GM19328 (cell line): ENCODE data around the gene MPEG1.

Experiments used
- ATAC-seq: cut with Tn5 transposase; IDR thresholded peaks from one replicate; pipeline ENCODE4 v1.9.1; 2021; ENCODE audit warnings: mild to moderate bottlenecking, moderate library complexity; ENCODE audit not compliant: unreplicated experiment

The MPEG1 gene

DNA sequence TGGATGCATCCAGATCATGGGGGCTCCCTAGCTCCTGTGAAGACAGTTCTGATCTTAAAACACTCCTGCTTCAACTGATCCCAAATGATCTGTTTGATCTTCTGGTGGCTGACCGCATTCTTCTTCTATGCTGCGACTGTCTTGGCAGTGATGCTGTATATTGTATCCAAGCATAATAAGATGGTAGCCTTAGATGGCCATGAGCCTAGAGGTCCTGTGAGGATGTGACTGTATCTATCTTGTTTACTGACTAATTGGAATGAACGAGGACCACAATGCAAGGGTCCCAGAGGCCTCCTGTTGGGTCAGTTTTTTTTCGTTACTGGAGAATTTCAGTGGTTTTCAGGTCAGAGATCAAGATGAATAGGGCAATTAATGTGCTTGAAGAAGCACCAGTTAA lies 7.1 kb upstream of the MPEG1 start:
- ATAC-seq = no peak

DNA sequence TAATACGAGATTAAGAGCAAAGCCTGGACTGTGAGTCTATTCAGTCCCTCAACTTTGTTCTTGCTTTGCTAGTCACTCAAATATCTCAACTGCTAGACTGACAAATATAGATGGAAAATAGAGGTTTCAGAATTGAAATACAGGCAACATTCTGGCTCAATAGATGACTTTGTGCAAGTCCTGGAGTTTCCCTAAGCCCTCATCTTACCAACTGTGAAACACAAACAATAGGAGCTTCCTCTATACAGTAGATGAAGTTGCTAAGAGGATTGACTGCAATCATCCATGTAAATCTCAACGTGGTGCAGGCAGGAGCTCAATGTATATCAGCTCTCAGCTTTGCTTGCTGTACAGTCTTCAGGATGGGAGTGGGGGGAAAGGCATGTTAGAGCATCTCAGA lies 6.2 kb upstream of the MPEG1 start:
- no peak for ATAC-seq

DNA sequence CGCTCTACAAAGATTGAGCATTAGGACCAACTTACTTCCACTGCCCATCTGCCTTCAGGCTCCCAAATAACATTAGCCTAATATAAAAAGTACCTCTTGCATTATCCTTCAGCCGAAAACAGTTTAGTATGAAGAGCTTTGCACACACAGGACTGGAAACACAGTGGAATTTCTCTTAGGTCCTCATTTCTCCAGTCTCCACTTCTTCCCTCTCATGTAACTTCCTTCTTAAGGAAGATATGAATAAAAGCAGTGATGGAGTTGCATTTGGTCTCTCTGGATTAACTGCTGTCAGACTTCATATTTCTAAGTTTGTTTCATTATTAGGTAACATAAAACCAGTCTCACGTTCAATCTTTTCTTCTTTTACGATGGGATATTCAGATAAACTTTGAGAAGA lies 5.6 kb upstream of the MPEG1 start:
- no peak for ATAC-seq

DNA sequence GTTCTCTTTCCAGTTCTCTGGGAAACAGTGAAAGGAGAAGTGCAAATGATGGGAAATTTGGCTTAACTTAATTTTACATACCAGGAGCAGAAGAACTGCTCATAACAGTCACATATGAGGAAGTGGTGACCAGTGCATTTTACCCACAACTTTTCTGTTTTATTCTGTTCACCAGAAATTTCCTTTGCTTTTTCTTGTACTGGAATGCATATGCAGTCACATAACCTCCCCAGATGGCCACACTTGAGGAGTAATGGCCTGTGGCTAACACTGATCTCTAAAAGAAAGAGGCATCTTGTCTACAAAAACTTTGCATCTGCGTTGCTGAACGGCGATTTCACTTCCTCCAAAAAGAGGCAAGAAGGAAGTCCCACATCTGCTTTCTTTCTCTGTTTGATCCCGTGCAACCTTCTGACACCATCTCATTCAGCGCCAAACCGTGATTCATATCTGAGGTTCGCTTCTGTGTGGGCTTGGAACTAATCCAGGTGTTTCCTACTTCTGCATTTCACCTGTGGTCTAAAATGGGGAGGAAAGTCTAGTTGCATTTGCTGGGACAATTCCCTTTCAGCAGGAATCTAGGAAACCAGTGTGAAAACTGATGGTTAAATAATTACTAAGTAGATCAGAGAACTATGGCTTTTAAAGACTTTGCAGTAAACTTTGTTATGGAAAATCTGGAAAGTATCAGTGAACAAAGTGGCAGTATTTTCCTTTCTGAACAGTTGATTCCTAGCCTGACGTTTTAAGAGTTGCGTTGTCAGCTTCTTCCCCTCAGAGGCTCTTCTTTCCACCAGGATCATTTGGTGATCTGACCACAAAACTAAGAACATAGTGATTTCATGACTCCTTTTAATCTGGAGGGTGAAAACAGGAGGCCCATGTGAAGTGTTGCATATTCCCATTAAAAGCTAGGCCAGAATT lies 4.2 kb upstream of the MPEG1 start:
- ATAC-seq = peak; percentile 83

DNA sequence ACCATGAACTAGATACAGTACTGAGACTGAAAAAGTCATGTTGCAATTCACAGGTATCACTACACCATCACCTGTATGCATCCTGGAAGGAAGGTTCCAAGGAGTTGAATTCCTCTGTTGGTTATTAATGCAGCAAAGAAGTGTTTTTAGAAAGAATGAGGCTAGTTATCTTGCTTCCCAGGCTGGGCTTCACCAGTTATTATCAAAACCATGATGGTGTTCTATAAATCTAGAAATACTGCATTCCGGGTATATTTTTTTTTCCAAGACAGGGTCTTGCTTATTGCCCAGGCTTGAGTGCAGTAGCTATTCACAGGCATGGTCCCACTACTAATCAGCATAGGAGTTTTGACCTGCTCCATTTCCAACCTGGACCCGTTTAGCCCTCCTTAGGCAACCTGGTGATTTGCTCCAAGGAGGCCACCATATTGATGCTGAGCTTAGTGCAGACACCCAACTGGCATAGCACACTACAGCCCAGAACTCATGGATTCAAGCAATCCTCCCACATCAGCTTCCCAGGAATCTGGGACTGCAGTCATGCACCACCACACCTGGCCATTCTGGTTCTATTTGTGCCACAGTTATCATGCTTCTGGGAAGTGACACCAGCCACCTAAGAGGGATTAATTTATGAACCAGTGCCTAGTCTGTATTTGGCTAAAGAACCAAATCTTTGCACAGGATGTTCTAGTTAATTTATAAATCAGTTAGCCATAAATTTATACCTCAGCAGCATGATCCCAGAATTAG lies 1.6 kb upstream of the MPEG1 start:
- no peak for ATAC-seq

DNA sequence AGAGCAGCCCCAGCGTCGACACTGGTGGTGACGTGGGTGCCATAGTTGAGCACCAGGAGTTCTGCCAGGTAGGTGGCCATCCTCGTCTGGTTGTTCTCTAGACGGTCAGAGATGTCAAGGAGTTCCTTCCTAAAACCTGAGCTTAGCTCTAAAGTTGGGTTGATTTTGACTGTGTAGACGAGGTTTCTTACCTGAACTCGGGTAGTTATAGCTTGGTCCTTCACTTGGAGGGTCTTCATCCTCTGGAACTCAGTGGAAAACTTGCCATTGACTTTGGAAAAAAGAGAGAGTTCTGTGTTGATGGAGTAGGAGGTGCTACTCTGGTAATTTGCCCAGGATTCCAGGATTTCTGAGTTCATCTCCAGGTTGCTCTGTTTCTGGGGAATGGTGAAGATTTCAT lies 505 bp downstream of the MPEG1 start:
- ATAC-seq = no peak

DNA sequence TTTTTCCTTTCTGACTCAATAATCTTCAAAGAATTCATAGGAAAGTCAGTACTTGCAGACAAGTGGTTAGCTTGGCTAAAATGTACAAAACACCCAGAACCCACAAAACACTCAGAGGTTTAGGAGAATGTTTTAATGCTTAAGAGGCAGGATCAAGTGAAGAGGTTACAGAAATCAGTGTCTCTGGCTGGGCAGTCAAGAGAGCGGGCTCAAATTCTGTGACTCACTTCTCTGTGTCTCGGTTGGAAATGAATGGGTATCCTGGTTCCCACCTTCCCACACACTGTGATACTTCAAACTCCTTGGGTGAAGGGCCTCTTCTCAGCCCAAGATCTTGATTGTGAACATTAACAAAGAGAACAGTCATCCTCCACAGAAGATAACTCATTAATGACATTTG lies 3.8 kb downstream of the MPEG1 start:
- ATAC-seq = no peak

DNA sequence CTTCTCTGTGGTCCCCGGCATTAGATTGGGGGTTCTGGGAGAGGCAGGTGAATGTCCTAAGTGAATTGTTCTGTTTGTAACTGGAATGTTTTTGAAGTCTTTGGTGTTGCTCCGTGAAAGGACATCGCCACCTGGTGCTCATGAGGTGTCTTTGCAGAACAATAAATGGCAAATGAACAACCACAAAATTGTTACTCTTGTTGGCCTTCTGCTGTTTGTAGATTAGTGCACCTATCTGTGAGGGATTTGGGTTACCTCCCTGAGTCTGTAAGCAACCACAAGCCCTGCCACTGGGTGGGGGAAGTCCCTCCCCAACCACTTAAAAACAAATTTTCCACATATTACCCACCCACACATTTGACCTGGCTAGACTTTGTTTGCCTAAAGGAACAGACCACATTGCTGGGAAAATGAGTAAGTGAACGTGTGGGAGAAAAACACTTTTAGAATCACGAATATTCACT lies 4.7 kb downstream of the MPEG1 start:
- peak; percentile 54 for ATAC-seq

DNA sequence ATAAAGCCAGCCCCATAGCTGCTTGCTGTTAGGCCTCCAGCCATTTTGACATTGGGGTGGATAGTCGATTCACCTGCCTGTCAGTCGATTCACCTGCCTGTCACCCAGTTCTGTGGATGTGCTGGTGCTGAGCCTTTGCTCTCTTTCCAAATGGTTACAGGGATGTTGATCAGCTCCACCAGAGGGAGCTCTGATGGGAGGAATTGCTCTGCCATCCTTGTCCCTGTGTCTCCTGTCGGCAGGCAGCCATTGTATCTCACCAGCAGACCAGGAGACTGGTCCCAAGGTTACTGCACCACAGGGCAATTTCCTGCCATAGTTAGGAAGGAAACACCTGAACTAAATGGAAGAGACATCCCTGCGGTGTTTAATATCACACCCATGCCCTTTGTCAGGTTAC lies 6.1 kb downstream of the MPEG1 start:
- ATAC-seq = no peak

DNA sequence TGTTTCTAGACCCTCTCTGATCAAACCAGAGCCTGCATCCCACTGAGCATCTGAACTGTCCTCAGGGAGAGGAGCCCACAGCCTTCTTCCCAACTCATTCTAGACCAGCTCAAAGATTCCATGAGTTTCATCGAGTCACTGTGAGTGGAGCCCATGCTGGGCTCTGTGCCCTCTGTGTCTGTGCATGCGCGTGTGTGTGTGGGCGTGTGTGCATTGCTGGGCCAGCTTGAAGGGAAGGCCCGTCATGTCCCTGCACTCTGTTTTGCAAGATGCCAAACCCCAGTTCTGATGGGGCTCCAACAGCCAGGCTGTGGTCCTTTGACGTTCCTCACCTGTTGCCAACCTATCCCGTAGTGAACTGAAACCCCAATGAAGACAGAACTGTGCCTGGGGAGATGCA lies 7.1 kb downstream of the MPEG1 start:
- ATAC-seq = no peak

DNA sequence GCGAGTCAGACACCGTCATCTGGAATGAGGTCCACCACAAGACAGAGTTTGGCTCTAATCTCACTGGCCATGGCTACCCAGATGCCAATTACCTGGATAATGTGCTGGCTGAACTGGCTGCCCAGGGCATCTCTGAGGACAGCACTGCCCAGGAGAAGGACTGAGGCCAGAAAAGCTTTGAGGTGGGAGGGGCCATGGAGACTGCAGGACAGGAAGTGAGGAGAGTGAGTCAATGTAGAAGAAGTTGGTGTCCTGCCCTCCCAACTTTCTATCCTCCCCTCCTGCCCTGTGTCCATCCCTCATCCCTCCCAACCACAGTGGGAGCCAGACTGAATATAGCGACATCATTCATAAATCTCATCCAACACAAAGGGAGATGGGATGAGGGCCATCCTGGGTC lies 8.0 kb downstream of the MPEG1 start:
- ATAC-seq = no peak

DNA sequence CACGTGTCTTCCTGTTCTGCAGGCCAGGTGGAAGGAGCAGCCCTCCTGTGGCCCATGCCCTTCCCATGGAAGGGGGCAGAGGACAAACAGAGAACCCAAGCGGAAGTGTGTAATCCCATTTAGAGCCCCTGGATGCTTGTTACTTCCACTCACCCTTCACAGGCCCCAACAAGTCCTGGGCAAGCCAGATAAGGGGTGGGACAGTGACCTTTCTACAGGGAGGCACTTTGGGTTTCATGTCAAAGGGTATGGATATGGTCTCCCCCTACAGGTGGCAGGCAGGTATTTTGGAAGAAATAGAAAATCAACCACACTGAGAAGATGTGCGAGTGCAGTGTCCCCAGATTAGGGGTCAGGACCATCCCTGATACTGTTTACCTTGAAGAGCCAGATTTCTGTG lies 11.4 kb downstream of the MPEG1 start:
- ATAC-seq = no peak

DNA sequence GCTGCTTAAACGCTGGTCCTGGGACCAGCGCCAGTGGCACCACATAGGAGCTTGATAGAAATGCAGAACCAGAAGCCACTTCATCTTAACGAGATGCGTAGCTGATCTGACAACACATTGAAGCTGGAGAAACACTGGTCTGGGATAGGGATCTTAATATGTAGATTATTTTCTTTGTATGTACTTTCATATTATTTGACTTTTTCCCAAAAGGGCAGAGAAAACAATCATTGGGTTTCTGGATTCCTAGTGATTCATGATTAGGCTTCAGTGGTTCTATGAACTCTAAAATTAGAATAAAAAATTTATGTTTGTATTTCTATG lies 12.3 kb downstream of the MPEG1 start:
- ATAC-seq = no peak

DNA sequence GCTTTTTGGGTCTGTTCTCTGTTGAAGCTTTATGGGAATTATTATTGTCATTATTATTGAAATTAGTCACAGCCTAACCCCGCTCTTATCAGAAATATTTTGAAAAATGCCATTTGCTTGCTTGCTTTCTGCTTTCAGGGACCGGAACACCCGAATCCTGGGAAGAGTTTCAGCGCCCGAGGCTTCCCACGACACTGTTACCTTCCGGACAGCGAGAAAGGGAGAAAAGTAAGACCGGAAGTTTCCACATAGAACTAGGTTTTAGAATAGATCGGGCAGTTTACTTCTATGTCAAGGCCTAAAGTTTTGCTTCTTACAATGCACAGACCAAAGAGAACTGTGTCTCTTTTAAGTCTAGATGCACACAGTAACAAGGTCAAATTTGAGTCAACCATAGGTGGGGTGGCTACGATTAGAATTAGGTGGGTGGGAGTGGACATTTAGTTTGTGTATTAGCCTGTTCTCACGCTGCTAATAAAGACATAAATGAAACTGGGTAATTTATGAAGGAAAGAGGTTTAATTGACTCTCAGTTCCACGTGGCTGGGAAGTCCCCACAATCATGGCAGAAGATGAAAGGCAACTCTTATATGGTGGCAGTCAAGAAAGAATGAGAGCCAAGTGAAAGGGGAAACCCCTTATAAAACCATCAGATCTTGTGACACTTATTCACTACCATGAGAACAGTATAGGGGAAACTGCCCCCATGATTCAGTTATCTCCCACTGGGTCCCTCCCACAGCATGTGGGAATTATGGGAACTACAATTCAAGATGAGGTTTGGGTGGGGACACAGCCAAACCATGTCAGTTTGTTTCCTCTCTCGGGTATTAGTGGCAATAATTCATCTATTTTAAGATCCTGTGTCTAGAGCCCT lies 12.9 kb downstream of the MPEG1 start:
- ATAC-seq = peak; percentile 58

DNA sequence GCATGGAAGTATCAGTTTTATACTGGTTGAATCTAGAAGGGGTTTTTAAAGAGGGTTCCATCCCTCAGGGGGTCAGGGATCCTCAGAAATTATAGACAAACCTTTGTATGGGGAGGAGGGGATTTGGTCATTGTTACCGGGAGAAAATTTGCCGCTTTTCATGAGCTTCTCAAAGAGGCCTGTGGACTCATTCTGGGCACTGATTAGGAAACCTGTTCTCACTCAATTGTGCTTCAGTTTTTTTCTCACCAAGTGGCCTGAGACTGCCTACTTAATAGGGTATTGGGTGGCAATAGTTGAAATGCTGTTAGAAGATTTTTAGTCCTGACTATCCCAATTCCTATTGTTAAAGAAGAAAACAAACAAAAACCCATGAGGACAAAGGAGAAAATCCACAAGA lies 14.0 kb downstream of the MPEG1 start:
- no peak for ATAC-seq

DNA sequence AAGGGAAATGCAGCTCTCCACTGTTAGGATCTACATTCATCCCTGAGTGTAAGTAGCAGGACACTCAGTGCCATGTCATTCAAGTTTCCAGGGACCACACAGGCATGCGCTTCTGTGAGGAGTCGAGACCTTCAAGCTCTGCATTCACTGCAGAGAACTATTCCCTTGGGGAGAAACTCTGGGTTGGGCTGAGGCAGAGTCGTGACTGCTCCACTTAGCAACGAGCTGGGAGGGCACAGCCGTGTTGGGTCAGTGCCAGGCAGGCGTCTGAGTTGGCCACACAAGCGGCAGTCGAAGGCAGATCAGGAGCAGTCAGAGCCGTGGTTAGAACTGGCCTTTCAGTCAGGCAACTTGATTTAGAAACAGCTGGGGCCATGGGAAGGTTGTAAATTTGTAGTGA lies 14.7 kb downstream of the MPEG1 start:
- ATAC-seq = no peak

DNA sequence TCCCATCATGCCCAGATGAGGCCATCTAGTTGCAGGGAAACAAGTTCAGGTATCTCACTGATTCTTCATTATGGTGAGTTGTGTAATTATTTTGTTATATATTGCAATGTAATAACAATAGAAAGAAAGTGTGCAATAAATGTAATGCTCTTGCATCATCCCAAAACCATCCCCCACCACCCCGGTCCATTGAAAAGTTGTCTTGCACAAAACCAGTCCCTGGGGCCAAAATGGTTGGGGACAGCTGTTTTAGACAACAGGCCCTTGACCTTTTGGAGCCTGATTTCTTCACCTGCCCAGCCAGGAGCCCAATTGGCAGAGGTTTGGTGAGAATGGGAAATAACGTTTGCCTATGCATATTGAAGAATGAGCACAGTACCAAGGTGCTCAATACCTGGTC lies 15.9 kb downstream of the MPEG1 start:
- ATAC-seq = no peak

DNA sequence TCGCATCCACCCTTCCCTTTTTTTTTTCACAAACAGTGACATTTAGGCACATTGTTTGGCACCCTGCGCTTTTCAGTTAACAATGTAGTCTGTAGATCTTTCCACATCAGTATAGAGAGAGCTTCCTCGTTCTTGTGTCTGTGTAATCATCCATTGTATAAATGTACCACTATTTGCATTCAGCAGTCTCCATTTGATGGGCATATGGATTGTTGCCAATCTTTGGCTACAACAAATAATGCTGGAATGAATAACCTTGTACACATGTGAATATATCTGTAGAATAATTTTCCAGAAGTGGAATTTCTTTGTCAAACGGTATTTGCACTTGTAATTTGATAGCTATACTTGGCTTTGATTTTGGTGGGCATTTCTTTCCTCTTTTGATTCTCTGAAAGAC lies 17.1 kb downstream of the MPEG1 start:
- ATAC-seq = no peak

DNA sequence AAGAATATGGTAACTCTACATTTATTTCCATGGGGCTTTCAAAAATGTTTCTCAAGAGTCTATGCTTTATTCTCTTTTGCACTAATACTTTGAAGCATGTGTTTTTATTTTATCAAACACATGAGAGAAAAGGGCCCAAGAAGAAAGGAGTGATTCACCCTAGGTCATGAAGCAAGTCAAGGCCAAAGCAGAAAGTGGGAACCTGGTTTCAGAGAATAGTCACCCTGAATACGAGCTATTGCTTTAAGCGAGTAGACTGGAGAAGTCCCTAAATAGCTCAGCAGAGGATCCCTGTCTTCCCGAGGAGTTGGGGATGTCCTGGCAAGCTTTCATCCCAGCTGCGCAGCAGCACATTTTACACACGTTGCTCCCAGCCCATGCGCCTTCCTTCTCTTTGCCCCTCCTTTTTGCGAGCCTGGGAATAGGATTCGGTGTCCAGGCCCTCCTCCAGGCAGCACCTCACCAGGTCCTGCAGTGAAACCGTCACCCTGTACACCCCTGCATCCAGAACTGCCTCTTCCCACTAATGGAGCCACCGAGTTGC lies 19.1 kb downstream of the MPEG1 start:
- no peak for ATAC-seq

DNA sequence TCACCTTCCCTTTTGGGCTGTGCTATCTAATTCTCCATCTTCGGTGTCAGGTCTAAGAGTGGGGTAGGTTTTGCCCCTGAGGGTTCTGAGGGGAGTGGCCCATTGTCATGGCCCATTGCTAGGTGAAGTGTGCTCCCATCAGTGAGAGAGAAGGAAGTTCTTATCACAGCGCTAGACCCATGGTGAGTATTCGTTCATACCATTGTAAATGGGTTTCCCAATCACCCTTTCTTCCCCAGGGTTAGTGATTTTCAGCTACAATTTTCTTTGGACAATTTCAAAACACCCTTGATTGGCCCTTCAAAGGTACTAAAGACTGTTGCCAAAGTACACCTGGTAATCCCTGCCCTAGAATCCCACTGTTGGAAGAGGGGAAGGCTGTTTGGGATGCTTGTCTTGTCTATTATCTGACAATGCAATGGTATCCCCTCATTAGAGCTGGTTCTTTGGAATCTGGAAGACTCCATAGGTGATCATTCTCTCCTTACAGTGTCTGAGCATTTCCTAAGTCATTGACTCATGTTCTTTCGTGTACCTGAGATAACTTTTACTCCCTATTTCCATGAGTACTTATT lies 20.2 kb downstream of the MPEG1 start:
- no peak for ATAC-seq

DNA sequence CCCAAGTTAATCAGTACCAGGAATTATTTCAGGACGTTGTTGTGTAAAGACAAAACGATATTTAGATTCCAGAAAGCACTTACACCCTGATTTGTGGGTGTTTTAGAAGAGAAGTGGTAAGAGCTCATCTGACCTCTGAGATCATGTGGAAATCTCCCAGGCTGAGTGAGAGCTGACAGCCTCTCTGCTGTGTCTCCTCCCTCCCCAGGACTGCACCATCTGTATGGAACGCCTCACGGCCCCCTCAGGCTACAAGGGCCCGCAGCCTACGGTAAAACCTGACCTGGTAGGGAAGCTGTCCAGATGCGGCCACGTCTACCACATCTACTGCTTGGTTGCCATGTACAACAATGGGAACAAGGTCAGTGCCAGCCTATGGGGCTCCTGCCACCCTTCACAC lies 20.8 kb downstream of the MPEG1 start:
- ATAC-seq = no peak
